Activated T-helper 2 cell treated with anti-CD3 and anti-CD28 coated beads, Interferon-gamma antibody, Interleukin-2, Interleukin-4, amounts not matched to agents 10 μg/mL and 5 μg/mL and 100 μg/mL, durations not matched to agents 14 hours and 24 hours and 36 hours (primary cell): ENCODE measurements around the gene DLD. TPM values are rescaled to one million over a fixed set of nuclear protein-coding genes. Genes with fewer than 3 reads are reported as not detected.
"Not testable (repeated sequence)": the region's sequence is repeated elsewhere in the genome, so short reads cannot be mapped to it uniquely, and the experiment has no call there.

ENCODE experiments used
- DNase-seq: peaks from one replicate; pipeline ENCODE4 v3.0.0; 2021; ENCODE audit warnings: low spot score
- H3K27ac Mint-ChIP-seq: one replicate; pipeline ENCODE4 v1.8.0; 2021; ENCODE audit warnings: mixed read lengths
- H3K27me3 Mint-ChIP-seq: one replicate; pipeline ENCODE4 v1.8.0; 2021; ENCODE audit warnings: low read depth, mixed read lengths
- H3K36me3 Mint-ChIP-seq: one replicate; pipeline ENCODE4 v1.8.0; 2021; ENCODE audit warnings: low read depth, mixed read lengths
- H3K4me1 Mint-ChIP-seq: one replicate; pipeline ENCODE4 v1.8.0; 2021; ENCODE audit warnings: low read depth, mixed read lengths
- H3K4me3 Mint-ChIP-seq: one replicate; pipeline ENCODE4 v1.8.0; 2021; ENCODE audit warnings: low read depth, mild to moderate bottlenecking, moderate library complexity, mixed read lengths
- H3K9me3 Mint-ChIP-seq: one replicate; pipeline ENCODE4 v1.8.0; 2021; ENCODE audit warnings: mixed read lengths
- intact Hi-C: fragments of 100-400 bp; cut with micrococcal nuclease; formaldehyde crosslinking; loops from one replicate; pipeline ENCODE4 v1.15.1; 2023
- total RNA-seq: library from RNA; stranded (reverse); gene quantifications from 2 replicates; pipeline ENCODE4 v1.2.3, GENCODE V29; 2022

Gene DLD
- total RNA-seq, 1 donor from 2014 or later: 104 TPM

DNA sequence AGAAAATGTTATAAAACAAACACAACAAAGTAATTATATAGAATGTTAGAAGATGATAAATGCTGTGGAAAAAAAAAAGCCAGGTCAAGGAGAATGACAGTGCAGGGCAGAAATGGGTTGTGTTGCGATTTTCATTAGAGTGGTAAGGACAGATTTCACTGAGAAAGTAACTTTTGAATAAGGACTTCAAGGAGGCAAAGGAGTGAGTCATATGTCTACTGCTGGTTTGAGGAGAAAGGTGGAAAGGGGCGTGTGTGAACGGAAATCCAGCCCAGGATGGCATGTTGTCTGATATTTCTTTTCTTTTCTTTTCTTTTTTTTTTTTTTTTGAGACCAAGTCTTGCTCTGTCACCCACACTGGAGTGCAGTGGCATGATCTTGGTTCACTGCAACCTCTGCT, 12.3 kb upstream of the DLD start:
- intact Hi-C loops: loop anchor here (1.0 to 10.0 kb wide), 4 partner anchors 135 to 714 kb away; partner anchors contain the start of gene HBP1
- peaks cover 30% of the 10 kb centered on the region for H3K4me1 Mint-ChIP-seq
- no peak overlapping the region for H3K27ac Mint-ChIP-seq
- peaks cover 22% of the 10 kb centered on the region for H3K27me3 Mint-ChIP-seq
- H3K9me3 Mint-ChIP-seq: no peaks in the 10 kb centered on the region
- no peak overlapping the region for H3K4me3 Mint-ChIP-seq
- no peak for DNase-seq
- no peaks in the 10 kb centered on the region for H3K36me3 Mint-ChIP-seq

DNA sequence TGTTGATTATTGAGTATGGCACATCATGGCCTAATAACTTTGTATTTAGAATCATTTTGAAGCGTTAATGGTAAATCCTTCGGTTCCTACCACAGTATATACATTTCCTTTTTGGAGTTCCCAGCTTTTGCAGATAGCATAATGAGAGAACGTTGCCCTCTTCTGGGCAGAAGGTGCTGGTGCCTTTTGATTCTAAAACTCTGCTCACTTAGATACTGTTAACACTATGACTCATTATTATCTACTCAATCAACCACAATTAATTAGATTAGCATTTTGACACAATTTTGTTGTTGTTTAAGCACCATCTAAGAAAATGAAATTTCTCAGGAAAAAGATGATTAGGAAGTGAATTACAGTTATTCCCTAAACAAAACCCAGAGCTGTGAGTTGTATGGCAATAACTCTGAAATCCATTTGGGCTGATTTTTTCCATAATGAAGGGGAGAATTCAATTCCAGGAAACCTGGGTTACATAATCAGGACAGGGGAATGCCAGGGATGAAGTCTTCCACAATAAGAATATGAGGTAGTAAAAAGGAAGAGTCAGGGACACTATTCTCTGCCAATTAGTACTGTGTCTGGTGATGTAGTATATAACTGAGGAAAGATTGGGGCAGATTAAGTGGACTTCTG, 11.5 kb upstream of the DLD start:
- Mint-ChIP-seq H3K27me3 (peaks cover 29% of the 10 kb centered on the region), H3K9me3 (no peaks in the 10 kb centered on the region), H3K4me1 (peaks cover 27% of the 10 kb centered on the region), H3K27ac (no peak overlapping the region), H3K36me3 (no peaks in the 10 kb centered on the region), H3K4me3 (no peak overlapping the region)
- no peak for DNase-seq
- intact Hi-C loops: loop anchor here (1.0 to 10.0 kb wide), 4 partner anchors 136 to 715 kb away; partner anchors contain the start of gene HBP1

- no peak for DNase-seq
- intact Hi-C loops: no loop called here
- H3K36me3 Mint-ChIP-seq: no peaks in the 10 kb centered on the region
- no peak overlapping the region for H3K27ac Mint-ChIP-seq
- H3K4me1 Mint-ChIP-seq: peaks cover 13% of the 10 kb centered on the region
- H3K27me3 Mint-ChIP-seq: peaks cover 33% of the 10 kb centered on the region
- no peaks in the 10 kb centered on the region for H3K9me3 Mint-ChIP-seq
- H3K4me3 Mint-ChIP-seq: no peak overlapping the region
These were observed 8.2 kb upstream of the DLD start for GRCh38 chr7:107882766-107883165.

GRCh38 chr7:107884066-107884818, 6.7 kb upstream of the DLD start:
- no peaks in the 10 kb centered on the region for H3K9me3 Mint-ChIP-seq
- intact Hi-C loops: no loop called here
- H3K4me1 Mint-ChIP-seq: peaks cover 6% of the 10 kb centered on the region
- peaks cover 33% of the 10 kb centered on the region for H3K27me3 Mint-ChIP-seq
- H3K36me3 Mint-ChIP-seq: no peaks in the 10 kb centered on the region
- DNase-seq: no peak
- no peak overlapping the region for H3K27ac Mint-ChIP-seq
- no peak overlapping the region for H3K4me3 Mint-ChIP-seq

- H3K36me3 Mint-ChIP-seq, DNase-seq, H3K4me3 Mint-ChIP-seq, intact Hi-C loops, H3K9me3 Mint-ChIP-seq, H3K27ac Mint-ChIP-seq: not testable (repeated sequence)
- Mint-ChIP-seq H3K27me3 (peaks cover 18% of the 10 kb centered on the region), H3K4me1 (peaks cover 18% of the 10 kb centered on the region)
These were observed 3.2 kb upstream of the DLD start for GRCh38 chr7:107887827-107888226.

GRCh38 chr7:107889992-107890391, 991 bp upstream of the DLD start:
- Mint-ChIP-seq H3K36me3 (peaks cover 26% of the 10 kb centered on the region), H3K9me3 (no peaks in the 10 kb centered on the region), H3K27ac (no peak overlapping the region), H3K27me3 (peaks cover 7% of the 10 kb centered on the region), H3K4me3 (peak overlapping the region; percentile 93), H3K4me1 (peaks cover 36% of the 10 kb centered on the region)
- DNase-seq: no peak
- intact Hi-C loops: loop anchor here (5.0 kb wide), 1 partner anchor 247 kb away; no protein-coding TSS in a partner anchor

DNA sequence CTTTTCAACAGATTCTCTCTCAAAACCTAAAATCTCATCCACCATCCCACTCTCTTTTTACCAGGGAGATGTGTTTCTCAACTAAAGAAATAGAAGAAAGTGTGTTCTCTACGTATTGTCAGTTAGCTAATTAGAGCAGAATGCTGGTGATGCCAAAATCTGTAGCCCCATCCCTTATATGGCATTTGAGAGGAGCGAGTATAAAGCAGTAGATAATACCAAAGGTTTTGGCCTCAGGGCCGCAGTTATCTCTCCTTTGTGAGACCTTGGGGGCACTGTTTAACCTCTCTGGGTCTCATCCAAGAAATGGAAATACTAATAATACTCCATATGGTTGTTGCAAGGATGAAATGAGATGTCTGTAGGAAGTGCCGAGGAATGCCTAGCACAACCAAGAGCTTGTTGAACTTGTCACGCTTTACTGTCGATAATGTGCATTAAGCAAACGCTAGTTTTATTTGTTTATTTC, 456 bp upstream of the DLD start:
- Mint-ChIP-seq H3K27ac (peak overlapping the region; percentile 99), H3K4me1 (peaks cover 41% of the 10 kb centered on the region), H3K4me3 (peak overlapping the region; percentile 93), H3K9me3 (no peaks in the 10 kb centered on the region), H3K27me3 (peaks cover 4% of the 10 kb centered on the region), H3K36me3 (peaks cover 32% of the 10 kb centered on the region)
- DNase-seq: no peak
- intact Hi-C loops: loop anchor here (5.0 kb wide), 1 partner anchor 247 kb away; no protein-coding TSS in a partner anchor

DNA sequence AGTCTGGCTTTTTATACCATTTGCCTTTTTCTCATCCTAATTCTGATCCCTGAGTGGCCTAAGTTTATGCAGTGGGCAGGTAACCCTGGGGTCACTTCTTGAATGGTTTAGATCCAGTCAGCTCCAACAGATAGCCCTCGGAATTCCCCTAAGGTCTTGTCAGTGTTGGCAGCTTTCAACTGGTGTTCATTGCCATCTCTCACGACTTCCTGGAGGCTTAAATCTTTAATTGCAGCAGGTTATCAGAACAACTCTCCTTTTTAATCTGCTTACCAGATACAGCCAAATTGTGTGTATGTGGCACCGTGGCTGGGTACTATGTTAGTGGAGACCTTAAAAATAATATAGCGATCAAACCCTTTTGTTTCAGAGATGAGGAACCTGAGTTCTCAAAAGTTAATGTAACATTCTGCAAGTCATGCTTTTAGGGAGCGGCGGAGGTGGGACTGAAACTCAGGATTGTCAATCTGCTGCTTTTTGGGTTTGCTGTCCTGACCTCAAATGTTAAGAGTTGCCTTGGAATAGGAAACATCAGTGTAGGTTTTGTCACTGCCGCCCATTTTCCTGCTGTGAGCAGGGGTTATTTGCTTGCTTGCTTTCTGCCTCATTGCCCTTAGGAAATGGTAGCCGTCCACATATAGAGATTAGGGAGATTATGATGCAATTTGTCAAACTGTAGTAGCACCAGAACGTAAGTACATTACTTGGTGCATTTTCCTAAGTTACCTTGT, 818 bp downstream of the DLD start:
- intact Hi-C loops: loop anchor here (1.0 to 5.0 kb wide), 2 partner anchors 148 to 246 kb away; no protein-coding TSS in a partner anchor
- no peaks in the 10 kb centered on the region for H3K27me3 Mint-ChIP-seq
- H3K36me3 Mint-ChIP-seq: peaks cover 42% of the 10 kb centered on the region
- H3K9me3 Mint-ChIP-seq: no peaks in the 10 kb centered on the region
- H3K27ac Mint-ChIP-seq: peak overlapping the region; percentile 98
- no peak for DNase-seq
- peaks cover 46% of the 10 kb centered on the region for H3K4me1 Mint-ChIP-seq
- H3K4me3 Mint-ChIP-seq: peak overlapping the region; percentile 93

DNA sequence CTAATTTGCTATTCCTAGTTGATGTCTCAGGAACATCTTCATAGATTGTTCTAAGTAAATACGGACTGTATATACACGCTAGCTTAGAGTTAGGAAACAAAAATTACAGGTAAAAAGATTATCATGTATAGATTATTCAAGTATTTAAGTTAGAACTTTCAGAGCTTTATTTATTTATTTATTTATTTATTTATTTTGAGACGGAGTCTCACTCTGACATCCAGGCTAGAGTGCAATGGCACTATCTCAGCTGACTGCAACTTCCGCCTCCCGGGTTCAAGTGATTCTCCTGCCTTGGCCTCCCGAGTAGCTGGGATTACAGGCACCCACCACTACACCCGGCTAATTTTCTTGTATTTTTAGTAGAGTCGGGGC, 1.4 kb downstream of the DLD start:
- H3K27me3 Mint-ChIP-seq, DNase-seq, H3K9me3 Mint-ChIP-seq: not testable (repeated sequence)
- Mint-ChIP-seq H3K27ac (peak overlapping the region; percentile 98), H3K36me3 (peaks cover 47% of the 10 kb centered on the region), H3K4me3 (peak overlapping the region; percentile 93), H3K4me1 (peaks cover 50% of the 10 kb centered on the region)
- intact Hi-C loops: loop anchor here (5.0 kb wide), 1 partner anchor 245 kb away; no protein-coding TSS in a partner anchor

GRCh38 chr7:107898997-107899594, 8.1 kb downstream of the DLD start:
- H3K27ac Mint-ChIP-seq: no peak overlapping the region

GRCh38 chr7:107900496-107901015, 9.6 kb downstream of the DLD start:
- Mint-ChIP-seq H3K9me3 (no peaks in the 10 kb centered on the region), H3K36me3 (peaks cover 52% of the 10 kb centered on the region), H3K27ac (no peak overlapping the region), H3K27me3 (no peaks in the 10 kb centered on the region), H3K4me3 (no peak overlapping the region), H3K4me1 (peaks cover 22% of the 10 kb centered on the region)
- no peak for DNase-seq
- intact Hi-C loops: no loop called here

More at GRCh38 chr7:107898997-107899594, 8.1 kb downstream of the DLD start:
- intact Hi-C loops: no loop called here
- peaks cover 57% of the 10 kb centered on the region for H3K36me3 Mint-ChIP-seq
- no peaks in the 10 kb centered on the region for H3K27me3 Mint-ChIP-seq
- H3K9me3 Mint-ChIP-seq: no peaks in the 10 kb centered on the region
- peaks cover 34% of the 10 kb centered on the region for H3K4me1 Mint-ChIP-seq
- no peak overlapping the region for H3K4me3 Mint-ChIP-seq
- no peak for DNase-seq

- H3K27ac Mint-ChIP-seq: peak overlapping the region; percentile 8
- peaks cover 12% of the 10 kb centered on the region for H3K4me1 Mint-ChIP-seq
- intact Hi-C loops: no loop called here
- no peak for DNase-seq
- H3K27me3 Mint-ChIP-seq: no peaks in the 10 kb centered on the region
- no peaks in the 10 kb centered on the region for H3K9me3 Mint-ChIP-seq
- H3K36me3 Mint-ChIP-seq: peaks cover 52% of the 10 kb centered on the region
- no peak overlapping the region for H3K4me3 Mint-ChIP-seq
These were observed 11.4 kb downstream of the DLD start for GRCh38 chr7:107902381-107902780.
